GM23338 (cell line): ENCODE measurements around the gene GPHA2. TPM values are rescaled to one million over a fixed set of nuclear protein-coding genes. Genes with fewer than 3 reads are reported as not detected.
A peak's percentile ranks its signal among the peaks of the same experiment; 100 is the strongest.

Experiments used
- ATAC-seq: fragments of 200-7000 bp; cut with Tn5 transposase; 3 replicates; pipeline ENCODE4 v1.9.1; 2020
- DNase-seq: peaks from one replicate; pipeline ENCODE4 v3.0.0-alpha.2; 2015; ENCODE audit warnings: low spot score
- H2AFZ ChIP-seq: fragments of 200-600 bp; sonication (generic); 2 replicates; pipeline ENCODE4 v1.8.0; 2016; ENCODE audit warnings: antibody characterized with exemption, mild to moderate bottlenecking, moderate library complexity
- H3F3A ChIP-seq: fragments of 200-600 bp; sonication (generic); replicated peaks from 2 replicates; pipeline ENCODE4 v1.8.0; 2017; ENCODE audit warnings: antibody characterized with exemption, mixed run types, low read depth
- H3K27ac ChIP-seq: fragments of 200-600 bp; sonication (generic); 2 replicates; pipeline ENCODE4 v1.6.1; 2016; ENCODE audit warnings: low read depth
- H3K27me3 ChIP-seq: fragments of 200-600 bp; sonication (generic); 2 replicates; pipeline ENCODE4 v1.8.0; 2016; ENCODE audit warnings: mild to moderate bottlenecking, mixed run types, moderate library complexity; ENCODE audit not compliant: insufficient read depth
- H3K36me3 ChIP-seq: fragments of 200-600 bp; sonication (generic); 2 replicates; pipeline ENCODE4 v1.8.0; 2016; ENCODE audit warnings: mild to moderate bottlenecking; ENCODE audit not compliant: insufficient read depth
- H3K4me1 ChIP-seq: fragments of 200-600 bp; sonication (generic); 2 replicates; pipeline ENCODE4 v1.8.0; 2016; ENCODE audit warnings: mild to moderate bottlenecking, moderate library complexity; ENCODE audit not compliant: insufficient read depth
- H3K4me2 ChIP-seq: fragments of 200-600 bp; sonication (generic); 2 replicates; pipeline ENCODE4 v1.7.1; 2017; ENCODE audit warnings: mixed run types
- H3K4me3 ChIP-seq: fragments of 200-600 bp; sonication (generic); 2 replicates; pipeline ENCODE4 v1.6.1; 2016; ENCODE audit warnings: mixed run types
- H3K79me2 ChIP-seq: fragments of 200-600 bp; sonication (generic); replicated peaks from 2 replicates; pipeline ENCODE4 v1.8.0; 2017; ENCODE audit warnings: mild to moderate bottlenecking; ENCODE audit not compliant: insufficient read depth
- H3K9me2 ChIP-seq: fragments of 200-600 bp; sonication (generic); 2 replicates; pipeline ENCODE4 v1.8.0; 2017; ENCODE audit not compliant: insufficient read depth
- H4K20me1 ChIP-seq: fragments of 200-600 bp; sonication (generic); replicated peaks from 2 replicates; pipeline ENCODE4 v1.8.0; 2017; ENCODE audit warnings: mild to moderate bottlenecking; ENCODE audit not compliant: insufficient read depth
- H3K27ac Mint-ChIP-seq: 2 replicates; pipeline ENCODE4 v1.8.0; 2020; ENCODE audit warnings: inconsistent platforms, mild to moderate bottlenecking, moderate library complexity, mixed read lengths
- H3K27me3 Mint-ChIP-seq: 3 replicates; pipeline ENCODE4 v1.8.0; 2022; ENCODE audit warnings: low read depth, mild to moderate bottlenecking, moderate library complexity, mixed read lengths, inconsistent platforms; ENCODE audit not compliant: insufficient read depth, poor library complexity
- H3K36me3 Mint-ChIP-seq: 3 replicates; pipeline ENCODE4 v1.8.0; 2021; ENCODE audit warnings: low read depth, mild to moderate bottlenecking, inconsistent platforms, moderate library complexity, mixed read lengths
- H3K4me1 Mint-ChIP-seq: 3 replicates; pipeline ENCODE4 v1.8.0; 2020; ENCODE audit warnings: mild to moderate bottlenecking, inconsistent platforms, mixed read lengths
- H3K4me3 Mint-ChIP-seq: 3 replicates; pipeline ENCODE4 v1.8.0; 2021; ENCODE audit warnings: moderate library complexity, mild to moderate bottlenecking, inconsistent platforms, mixed read lengths
- H3K9me3 Mint-ChIP-seq: 3 replicates; pipeline ENCODE4 v1.8.0; 2020; ENCODE audit warnings: moderate library complexity, mild to moderate bottlenecking, inconsistent platforms, mixed read lengths
- CREB1 ChIP-seq: fragments of 250-450 bp; sonication (Bioruptor Pico); IDR thresholded peaks from 2 replicates; pipeline ENCODE4 v1.5.0; 2020; ENCODE audit warnings: low read depth, mild to moderate bottlenecking, moderate library complexity
- EZH2 ChIP-seq: fragments of 200-600 bp; sonication (generic); IDR thresholded peaks from one replicate; pipeline ENCODE4 v1.8.0; 2017; ENCODE audit warnings: antibody characterized with exemption, mild to moderate bottlenecking, low read depth; ENCODE audit not compliant: unreplicated experiment
- EZH2phosphoT487 ChIP-seq: fragments of 200-600 bp; sonication (generic); IDR thresholded peaks from one replicate; pipeline ENCODE4 v1.8.1; 2018; ENCODE audit warnings: antibody characterized with exemption; ENCODE audit not compliant: unreplicated experiment
- POLR2AphosphoS5 ChIP-seq: IDR thresholded peaks from 2 replicates; pipeline ENCODE4 v1.6.1; 2016; ENCODE audit warnings: antibody characterized with exemption, low read depth
- STAT1 ChIP-seq: IDR thresholded peaks from one replicate; pipeline ENCODE4 v1.6.1; 2016; ENCODE audit warnings: antibody characterized with exemption; ENCODE audit not compliant: unreplicated experiment
- ZNF114 ChIP-seq: fragments of 250-450 bp; sonication (Bioruptor Pico); IDR thresholded peaks from 2 replicates; pipeline ENCODE4 v1.5.0; 2020; ENCODE audit warnings: mild to moderate bottlenecking, moderate library complexity
- ZNF331 ChIP-seq: fragments of 250-450 bp; sonication (Bioruptor Pico); IDR thresholded peaks from 2 replicates; pipeline ENCODE4 v1.5.0; 2020; ENCODE audit warnings: low read depth, mild to moderate bottlenecking, moderate library complexity
- polyA plus RNA-seq: library from polyadenylated mRNA; unstranded; fragments of >200 nt; fragmentation: Nextera tagmentation; extraction: Ambion mirVana; gene quantifications from 2 replicates; pipeline ENCODE4 v1.2.1, GENCODE V29; 2016
- total RNA-seq: library from RNA; depleted of rRNA; stranded (reverse); fragments of >200 nt; shearing (Covaris generic); gene quantifications from 2 replicates; pipeline ENCODE4 v1.2.3, GENCODE V29; 2014
- TF ChIP-seq, protein P1 (sequence below): fragments of 250-450 bp; sonication (Bioruptor Pico); IDR thresholded peaks from 2 replicates; pipeline ENCODE4 v1.5.0; 2020; ENCODE audit warnings: mild to moderate bottlenecking, moderate library complexity
- TF ChIP-seq, protein P2 (sequence below): IDR thresholded peaks from 2 replicates; pipeline ENCODE4 v1.6.1; 2016; ENCODE audit warnings: antibody characterized with exemption

Gene GPHA2
- total and polyA plus RNA-seq, 2 experiments from 2014 or later, result 0.83 to 1.8 TPM

DNA sequence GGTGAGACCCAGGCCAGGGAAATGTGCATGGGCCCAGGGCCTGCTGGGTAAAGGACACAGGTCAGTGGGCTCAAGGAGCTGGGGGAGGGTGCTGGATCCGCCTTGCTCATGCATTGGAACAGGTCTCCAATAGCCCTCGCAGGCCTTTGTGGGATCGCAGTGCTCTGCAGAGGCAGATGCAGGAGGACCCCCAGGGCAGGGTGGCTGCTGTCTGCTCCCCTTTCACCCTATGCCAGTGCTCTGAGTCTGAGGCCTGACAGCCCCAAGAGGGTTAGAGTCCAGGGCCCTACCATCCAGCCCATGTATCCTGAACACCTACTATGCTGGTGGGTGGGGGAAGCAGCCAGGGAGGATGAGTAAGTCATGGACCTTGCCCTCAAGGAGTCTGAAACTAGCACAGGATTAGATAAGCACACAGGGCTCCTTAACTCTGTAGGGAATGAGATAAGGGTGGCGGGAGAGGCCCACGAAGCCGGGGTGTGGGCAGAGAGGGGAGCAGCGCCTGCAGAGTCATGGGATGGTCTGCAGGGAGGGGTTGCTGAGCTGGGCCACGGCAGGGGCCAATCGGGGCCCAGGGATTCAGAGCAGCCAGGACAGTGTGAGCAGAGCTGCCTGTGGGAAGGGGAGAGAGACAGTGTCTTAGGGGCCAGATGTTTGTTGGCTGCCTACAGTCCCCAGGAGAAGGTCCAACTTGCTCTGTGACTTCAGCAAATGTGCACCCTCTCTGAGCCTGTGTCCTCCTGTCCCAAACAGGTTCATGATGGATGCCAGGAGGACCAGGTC lies 46.8 kb downstream of the GPHA2 start (continued):
- TF ChIP-seq, protein P1, sequence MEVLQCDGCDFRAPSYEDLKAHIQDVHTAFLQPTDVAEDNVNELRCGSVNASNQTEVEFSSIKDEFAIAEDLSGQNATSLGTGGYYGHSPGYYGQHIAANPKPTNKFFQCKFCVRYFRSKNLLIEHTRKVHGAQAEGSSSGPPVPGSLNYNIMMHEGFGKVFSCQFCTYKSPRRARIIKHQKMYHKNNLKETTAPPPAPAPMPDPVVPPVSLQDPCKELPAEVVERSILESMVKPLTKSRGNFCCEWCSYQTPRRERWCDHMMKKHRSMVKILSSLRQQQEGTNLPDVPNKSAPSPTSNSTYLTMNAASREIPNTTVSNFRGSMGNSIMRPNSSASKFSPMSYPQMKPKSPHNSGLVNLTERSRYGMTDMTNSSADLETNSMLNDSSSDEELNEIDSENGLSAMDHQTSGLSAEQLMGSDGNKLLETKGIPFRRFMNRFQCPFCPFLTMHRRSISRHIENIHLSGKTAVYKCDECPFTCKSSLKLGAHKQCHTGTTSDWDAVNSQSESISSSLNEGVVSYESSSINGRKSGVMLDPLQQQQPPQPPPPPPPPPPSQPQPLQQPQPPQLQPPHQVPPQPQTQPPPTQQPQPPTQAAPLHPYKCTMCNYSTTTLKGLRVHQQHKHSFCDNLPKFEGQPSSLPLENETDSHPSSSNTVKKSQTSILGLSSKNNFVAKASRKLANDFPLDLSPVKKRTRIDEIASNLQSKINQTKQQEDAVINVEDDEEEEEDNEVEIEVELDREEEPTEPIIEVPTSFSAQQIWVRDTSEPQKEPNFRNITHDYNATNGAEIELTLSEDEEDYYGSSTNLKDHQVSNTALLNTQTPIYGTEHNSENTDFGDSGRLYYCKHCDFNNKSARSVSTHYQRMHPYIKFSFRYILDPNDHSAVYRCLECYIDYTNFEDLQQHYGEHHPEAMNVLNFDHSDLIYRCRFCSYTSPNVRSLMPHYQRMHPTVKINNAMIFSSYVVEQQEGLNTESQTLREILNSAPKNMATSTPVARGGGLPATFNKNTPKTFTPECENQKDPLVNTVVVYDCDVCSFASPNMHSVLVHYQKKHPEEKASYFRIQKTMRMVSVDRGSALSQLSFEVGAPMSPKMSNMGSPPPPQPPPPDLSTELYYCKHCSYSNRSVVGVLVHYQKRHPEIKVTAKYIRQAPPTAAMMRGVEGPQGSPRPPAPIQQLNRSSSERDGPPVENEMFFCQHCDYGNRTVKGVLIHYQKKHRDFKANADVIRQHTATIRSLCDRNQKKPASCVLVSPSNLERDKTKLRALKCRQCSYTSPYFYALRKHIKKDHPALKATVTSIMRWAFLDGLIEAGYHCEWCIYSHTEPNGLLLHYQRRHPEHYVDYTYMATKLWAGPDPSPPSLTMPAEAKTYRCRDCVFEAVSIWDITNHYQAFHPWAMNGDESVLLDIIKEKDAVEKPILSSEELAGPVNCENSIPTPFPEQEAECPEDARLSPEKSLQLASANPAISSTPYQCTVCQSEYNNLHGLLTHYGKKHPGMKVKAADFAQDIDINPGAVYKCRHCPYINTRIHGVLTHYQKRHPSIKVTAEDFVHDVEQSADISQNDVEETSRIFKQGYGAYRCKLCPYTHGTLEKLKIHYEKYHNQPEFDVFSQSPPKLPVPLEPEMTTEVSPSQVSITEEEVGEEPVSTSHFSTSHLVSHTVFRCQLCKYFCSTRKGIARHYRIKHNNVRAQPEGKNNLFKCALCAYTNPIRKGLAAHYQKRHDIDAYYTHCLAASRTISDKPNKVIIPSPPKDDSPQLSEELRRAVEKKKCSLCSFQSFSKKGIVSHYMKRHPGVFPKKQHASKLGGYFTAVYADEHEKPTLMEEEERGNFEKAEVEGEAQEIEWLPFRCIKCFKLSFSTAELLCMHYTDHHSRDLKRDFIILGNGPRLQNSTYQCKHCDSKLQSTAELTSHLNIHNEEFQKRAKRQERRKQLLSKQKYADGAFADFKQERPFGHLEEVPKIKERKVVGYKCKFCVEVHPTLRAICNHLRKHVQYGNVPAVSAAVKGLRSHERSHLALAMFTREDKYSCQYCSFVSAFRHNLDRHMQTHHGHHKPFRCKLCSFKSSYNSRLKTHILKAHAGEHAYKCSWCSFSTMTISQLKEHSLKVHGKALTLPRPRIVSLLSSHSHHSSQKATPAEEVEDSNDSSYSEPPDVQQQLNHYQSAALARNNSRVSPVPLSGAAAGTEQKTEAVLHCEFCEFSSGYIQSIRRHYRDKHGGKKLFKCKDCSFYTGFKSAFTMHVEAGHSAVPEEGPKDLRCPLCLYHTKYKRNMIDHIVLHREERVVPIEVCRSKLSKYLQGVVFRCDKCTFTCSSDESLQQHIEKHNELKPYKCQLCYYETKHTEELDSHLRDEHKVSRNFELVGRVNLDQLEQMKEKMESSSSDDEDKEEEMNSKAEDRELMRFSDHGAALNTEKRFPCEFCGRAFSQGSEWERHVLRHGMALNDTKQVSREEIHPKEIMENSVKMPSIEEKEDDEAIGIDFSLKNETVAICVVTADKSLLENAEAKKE (CRISPR knock-in tag), result no peak

DNA sequence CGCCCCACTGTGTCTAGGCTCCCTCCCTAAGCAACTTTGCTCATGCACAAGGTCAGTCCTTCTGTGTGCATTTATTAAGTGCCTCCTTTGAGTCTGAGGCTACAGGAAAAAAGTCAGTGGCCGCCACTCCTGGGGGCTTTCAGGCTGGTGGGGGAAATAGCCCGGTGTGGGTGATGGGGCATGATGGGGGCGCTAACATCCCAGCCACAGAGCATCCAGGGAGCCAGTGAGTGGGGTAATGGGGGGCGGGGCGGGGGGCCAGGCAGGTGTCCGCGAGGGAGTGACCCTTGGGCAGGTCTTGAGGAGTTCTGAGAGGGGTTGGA lies 47.3 kb downstream of the GPHA2 start:
- H3K4me3 Mint-ChIP-seq, result peak overlapping the region; percentile 65
- no peak overlapping the region for H3K27ac Mint-ChIP-seq
- Histone ChIP-seq H3K4me1 (peaks cover 16% of the 10 kb centered on the region; the same call in 1 of the 2 replicates), H3F3A (0 out of 2 replicates have a peak, but pooled peaks cover 2% of the 10 kb centered on the region), H3K36me3 (no peaks in the 10 kb centered on the region), H3K27ac (peak overlapping the region; percentile 20; the same call in 1 of the 2 replicates), H3K9me2 (no peaks in the 10 kb centered on the region), H2AFZ (peak overlapping the region; percentile 98), H3K27me3 (no peaks in the 10 kb centered on the region), H3K79me2 (no peaks in the 10 kb centered on the region), H4K20me1 (no peaks in the 10 kb centered on the region), H3K4me2 (peak overlapping the region; percentile 91), H3K4me3 (peak overlapping the region; percentile 46)
- DNase-seq, result no peak
- peaks cover 5% of the 10 kb centered on the region for H3K27me3 Mint-ChIP-seq
- TF ChIP-seq ZNF114 (no peak), STAT1 (no peak), EZH2phosphoT487 (no peak), CREB1 (no peak), ZNF331 (CRISPR knock-in tag) (no peak), POLR2AphosphoS5 (no peak), EZH2 (no peak)
- TF ChIP-seq, protein P2, sequence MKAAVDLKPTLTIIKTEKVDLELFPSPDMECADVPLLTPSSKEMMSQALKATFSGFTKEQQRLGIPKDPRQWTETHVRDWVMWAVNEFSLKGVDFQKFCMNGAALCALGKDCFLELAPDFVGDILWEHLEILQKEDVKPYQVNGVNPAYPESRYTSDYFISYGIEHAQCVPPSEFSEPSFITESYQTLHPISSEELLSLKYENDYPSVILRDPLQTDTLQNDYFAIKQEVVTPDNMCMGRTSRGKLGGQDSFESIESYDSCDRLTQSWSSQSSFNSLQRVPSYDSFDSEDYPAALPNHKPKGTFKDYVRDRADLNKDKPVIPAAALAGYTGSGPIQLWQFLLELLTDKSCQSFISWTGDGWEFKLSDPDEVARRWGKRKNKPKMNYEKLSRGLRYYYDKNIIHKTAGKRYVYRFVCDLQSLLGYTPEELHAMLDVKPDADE, result no peak
- ATAC-seq, result no peak
- H3K36me3 Mint-ChIP-seq, result no peaks in the 10 kb centered on the region; the same call in 2 of the 3 replicates
- no peaks in the 10 kb centered on the region for H3K9me3 Mint-ChIP-seq
- peaks cover 15% of the 10 kb centered on the region for H3K4me1 Mint-ChIP-seq
